HepG2 (cell line): Measurements from ENCODE around the gene ASXL1. TPM values are rescaled to one million over a fixed set of nuclear protein-coding genes. Genes with fewer than 3 reads are reported as not detected.

Source experiments
- E2F2 ChIP-seq: sonication (generic); formaldehyde crosslinking; IDR thresholded peaks from 2 replicates; pipeline ENCODE4 v1.4.0; 2020; ENCODE audit warnings: missing genetic modification reagents, borderline replicate concordance
- EEA1 ChIP-seq: sonication (generic); formaldehyde crosslinking; IDR thresholded peaks from 2 replicates; pipeline ENCODE4 v1.5.1; 2020; ENCODE audit warnings: mild to moderate bottlenecking, missing genetic modification reagents, borderline replicate concordance
- ELF3 ChIP-seq: IDR thresholded peaks from 2 replicates; pipeline ENCODE4 v1.6.1; 2016; ENCODE audit warnings: missing genetic modification reagents, missing compliant biosample characterization
- GMEB2 ChIP-seq: IDR thresholded peaks from 2 replicates; pipeline ENCODE4 v1.6.1; 2016; ENCODE audit warnings: missing biosample characterization, missing genetic modification reagents, low read depth
- HES4 ChIP-seq: sonication (generic); formaldehyde crosslinking; IDR thresholded peaks from 2 replicates; pipeline ENCODE4 v1.9.0; 2021; ENCODE audit warnings: mild to moderate bottlenecking, missing genetic modification reagents, borderline replicate concordance
- HNRNPUL1 ChIP-seq: fragments of 200-400 bp; formaldehyde crosslinking; IDR thresholded peaks from 2 replicates; pipeline ENCODE4 v1.6.1; 2017; ENCODE audit warnings: low read depth, mild to moderate bottlenecking, low read length, moderate library complexity
- HOMEZ ChIP-seq: IDR thresholded peaks from 2 replicates; pipeline ENCODE4 v1.6.1; 2016; ENCODE audit warnings: low read depth
- IRX3 ChIP-seq: sonication (generic); formaldehyde crosslinking; IDR thresholded peaks from 2 replicates; pipeline ENCODE4 v1.8.1; 2023; ENCODE audit warnings: mild to moderate bottlenecking, low read depth, missing genetic modification reagents, borderline replicate concordance
- KLF9 ChIP-seq: IDR thresholded peaks from 2 replicates; pipeline ENCODE4 v1.6.1; 2016; ENCODE audit warnings: low read depth
- MEF2D ChIP-seq: sonication (generic); formaldehyde crosslinking; IDR thresholded peaks from 2 replicates; pipeline ENCODE4 v1.5.1; 2020; ENCODE audit warnings: mild to moderate bottlenecking, missing genetic modification reagents
- NFE2L1 ChIP-seq: sonication (generic); formaldehyde crosslinking; IDR thresholded peaks from 2 replicates; pipeline ENCODE4 v1.4.0; 2020; ENCODE audit warnings: missing genetic modification reagents, mild to moderate bottlenecking, borderline replicate concordance
- NPAS2 ChIP-seq: sonication (generic); formaldehyde crosslinking; IDR thresholded peaks from 2 replicates; pipeline ENCODE4 v1.8.0; 2022; ENCODE audit warnings: mild to moderate bottlenecking, missing genetic modification reagents, borderline replicate concordance
- RARA ChIP-seq: IDR thresholded peaks from 2 replicates; pipeline ENCODE4 v1.6.1; 2016; ENCODE audit warnings: missing genetic modification reagents, missing compliant biosample characterization
- RFX1 ChIP-seq: fragments of 450-650 bp; IDR thresholded peaks from 2 replicates; pipeline ENCODE4 v1.6.1; 2017
- SMYD3 ChIP-seq: sonication (generic); formaldehyde crosslinking; IDR thresholded peaks from 2 replicates; pipeline ENCODE4 v1.8.1; 2023; ENCODE audit warnings: mild to moderate bottlenecking, missing genetic modification reagents
- TFE3 ChIP-seq: IDR thresholded peaks from 2 replicates; pipeline ENCODE4 v1.6.1; 2016
- ZFP36L1 ChIP-seq: sonication (generic); formaldehyde crosslinking; IDR thresholded peaks from 2 replicates; pipeline ENCODE4 v1.8.0; 2022; ENCODE audit warnings: mild to moderate bottlenecking, missing genetic modification reagents, moderate library complexity
- ZNF160 ChIP-seq: sonication (generic); formaldehyde crosslinking; IDR thresholded peaks from 2 replicates; pipeline ENCODE4 v1.8.0; 2022; ENCODE audit warnings: mild to moderate bottlenecking, inconsistent platforms, missing genetic modification reagents
- ZNF343 ChIP-seq: sonication (generic); formaldehyde crosslinking; IDR thresholded peaks from 2 replicates; pipeline ENCODE4 v1.4.0; 2020; ENCODE audit warnings: mild to moderate bottlenecking, missing genetic modification reagents
- ZNF576 ChIP-seq: sonication (generic); formaldehyde crosslinking; IDR thresholded peaks from 2 replicates; pipeline ENCODE4 v1.4.0; 2020; ENCODE audit warnings: mild to moderate bottlenecking, missing genetic modification reagents
- ZNF7 ChIP-seq: IDR thresholded peaks from 2 replicates; pipeline ENCODE4 v1.6.1; 2016; ENCODE audit warnings: missing biosample characterization, missing genetic modification reagents
- ZNF75D ChIP-seq: sonication (generic); formaldehyde crosslinking; IDR thresholded peaks from 2 replicates; pipeline ENCODE4 v1.8.1; 2023; ENCODE audit warnings: missing genetic modification reagents, mild to moderate bottlenecking, borderline replicate concordance
- ZNF781 ChIP-seq: sonication (generic); formaldehyde crosslinking; IDR thresholded peaks from 2 replicates; pipeline ENCODE4 v1.5.1; 2020; ENCODE audit warnings: borderline replicate concordance, mild to moderate bottlenecking, missing genetic modification reagents; ENCODE audit errors: not compliant biosample characterization
- ZSCAN25 ChIP-seq: sonication (generic); formaldehyde crosslinking; IDR thresholded peaks from 2 replicates; pipeline ENCODE4 v1.8.0; 2022; ENCODE audit warnings: mild to moderate bottlenecking, missing genetic modification reagents
- polyA plus RNA-seq, 8 experiments: library from polyadenylated mRNA; depleted of rRNA in 3 of 8; stranded (reverse) in 7 of 8; unstranded in 1 of 8; fragments of >200 nt; fragmentation: Illumina TruSeq in 4 of 8; extraction: Trizol in 4 of 8; gene quantifications; 2 replicates each; pipeline versions ENCODE4 v1.2.1 to v1.2.3, GENCODE V29; 2011 to 2016; ENCODE audit warnings: low read depth in 4 of 8, missing spikeins in 1 of 8, mixed read lengths in 1 of 8; ENCODE audit not compliant: insufficient read depth in 1 of 8
- total RNA-seq, 5 experiments: library from RNA; depleted of rRNA; stranded (reverse); fragments of >200 nt; fragmentation: Illumina TruSeq; extraction: Trizol; gene quantifications; 2 replicates each; pipeline ENCODE4 v1.2.3, GENCODE V29; 2016; ENCODE audit warnings: low read depth in 1 of 5

ASXL1 gene
- total and polyA plus RNA-seq, 2 of the 13 experiments (the other 11 are each of a cell fraction or from before 2014, with no cell fraction given): 62.1 to 74.8 TPM

GRCh38 chr20:32473231-32474008 lies 115.3 kb downstream of the ASXL1 start (continued):
- TF ChIP-seq ZNF7 (CRISPR knock-in tag) (no peak), IRX3 (CRISPR knock-in tag) (no peak), GMEB2 (CRISPR knock-in tag) (no peak), ZNF576 (CRISPR knock-in tag) (0 out of 2 replicates have a peak, but pooled peaks have one; percentile 31), RARA (CRISPR knock-in tag) (peak; percentile 97), ZNF160 (peak; percentile 49; the same call in 1 of the 2 replicates), HOMEZ (CRISPR knock-in tag) (peak; percentile 45; the same call in 1 of the 2 replicates), TFE3 (CRISPR knock-in tag) (peak; percentile 71), ZFP36L1 (CRISPR knock-in tag) (no peak; the same call in 1 of the 2 replicates), NFE2L1 (CRISPR knock-in tag) (no peak), ZNF75D (CRISPR knock-in tag) (no peak), SMYD3 (CRISPR knock-in tag) (no peak), ZNF343 (CRISPR knock-in tag) (no peak), EEA1 (CRISPR knock-in tag) (peak; percentile 43; the same call in 1 of the 2 replicates), MEF2D (CRISPR knock-in tag) (peak; percentile 89), ZSCAN25 (CRISPR knock-in tag) (peak; percentile 96), RFX1 (peak; percentile 44; the same call in 1 of the 2 replicates), E2F2 (CRISPR knock-in tag) (no peak), ELF3 (CRISPR knock-in tag) (peak; percentile 61; the same call in 1 of the 2 replicates), KLF9 (CRISPR knock-in tag) (0 out of 2 replicates have a peak, but pooled peaks have one; percentile 60), HNRNPUL1 (no peak), NPAS2 (CRISPR knock-in tag) (no peak), HES4 (peak; percentile 95), ZNF781 (CRISPR knock-in tag) (peak; percentile 44)
